K562 (cell line): Measurements from ENCODE around the gene GALNT7.

Experiments used
- ATF2 ChIP-seq: sonication (generic); formaldehyde crosslinking; IDR thresholded peaks from 2 replicates; pipeline ENCODE4 v1.8.1; 2022; ENCODE audit warnings: missing genetic modification reagents
- ERF ChIP-seq: fragments of 450-650 bp; formaldehyde crosslinking; IDR thresholded peaks from 2 replicates; pipeline ENCODE4 v1.4.0; 2020; ENCODE audit warnings: mild to moderate bottlenecking, mixed read lengths
- ETV1 ChIP-seq: fragments of 450-650 bp; conservative IDR thresholded peaks from 2 replicates; pipeline ENCODE4 v1.6.1; 2016; ENCODE audit warnings: missing genetic modification characterization, control low read depth, low read depth, missing compliant biosample characterization
- FOSL1 ChIP-seq: fragments of 200-800 bp; sonication (Bioruptor generic); conservative IDR thresholded peaks from 2 replicates; pipeline ENCODE4 v1.6.1; 2016; ENCODE audit warnings: missing genetic modification characterization, missing compliant biosample characterization
- MTA2 ChIP-seq: fragments of 450-650 bp; IDR thresholded peaks from 2 replicates; pipeline ENCODE4 v1.6.1; 2016; ENCODE audit warnings: low read depth
- NRF1 ChIP-seq, 2 experiments: fragments of 450-650 bp; IDR thresholded peaks in 1 of 2; conservative IDR thresholded peaks in 1 of 2; 2 replicates each; pipeline ENCODE4 v1.6.1; 2014; ENCODE audit warnings: mild to moderate bottlenecking in 2 of 2
- POLR2AphosphoS5 ChIP-seq: IDR thresholded peaks from 2 replicates; pipeline ENCODE4 v1.6.1; 2011; ENCODE audit warnings: mild to moderate bottlenecking, low read depth, low read length, moderate library complexity; ENCODE audit not compliant: control insufficient read depth, insufficient read depth
- RNF219 ChIP-seq: fragments of 250-450 bp; sonication (Bioruptor Pico); IDR thresholded peaks from 2 replicates; pipeline ENCODE4 v1.5.0; 2022; ENCODE audit warnings: mild to moderate bottlenecking
- TCF7L2 ChIP-seq: fragments of 150-350 bp; IDR thresholded peaks from 2 replicates; pipeline ENCODE4 v1.6.1; 2016; ENCODE audit warnings: low read depth, mild to moderate bottlenecking, low read length, moderate library complexity

- TF ChIP-seq RNF219 (no peak), NRF1 (conservative IDR thresholded peaks at IDR 0.05 in 1 of 2, IDR thresholded peaks at IDR 0.05 in 1 of 2) (no peak), POLR2AphosphoS5 (no peak), TCF7L2 (no peak), ERF (CRISPR knock-in tag) (no peak), ATF2 (CRISPR knock-in tag) (no peak), FOSL1 (tag) (no peak), ETV1 (tag) (no peak), MTA2 (no peak)
These were observed 147.4 kb downstream of the GALNT7 start for GRCh38 chr4:173316060-173316459.
